DOHH2 (cell line): Measurements from ENCODE around the gene HTRA1.

Source experiments
- H3F3A ChIP-seq: fragments of 200-600 bp; sonication (generic), shearing (Covaris generic); 2 replicates; pipeline ENCODE4 v1.6.0; 2016; ENCODE audit warnings: antibody characterized with exemption, mild to moderate bottlenecking; ENCODE audit not compliant: control insufficient read depth, insufficient read depth
- H3K27ac ChIP-seq: fragments of 200-600 bp; sonication (generic); 2 replicates; pipeline ENCODE4 v1.5.1; 2014; ENCODE audit warnings: low read depth, mild to moderate bottlenecking, low read length, moderate library complexity
- H3K27me3 ChIP-seq: fragments of 200-600 bp; sonication (generic); 2 replicates; pipeline ENCODE4 v1.6.1; 2014; ENCODE audit warnings: mild to moderate bottlenecking, low read length, mixed read lengths; ENCODE audit not compliant: control insufficient read depth
- H3K36me3 ChIP-seq: fragments of 200-600 bp; sonication (generic); 2 replicates; pipeline ENCODE4 v1.6.1; 2014; ENCODE audit warnings: mild to moderate bottlenecking, low read length, moderate library complexity, mixed read lengths; ENCODE audit not compliant: control insufficient read depth
- H3K4me1 ChIP-seq: fragments of 200-600 bp; sonication (generic); 2 replicates; pipeline ENCODE4 v1.6.1; 2014; ENCODE audit warnings: mild to moderate bottlenecking, low read length, mixed read lengths; ENCODE audit not compliant: control insufficient read depth
- H3K4me2 ChIP-seq: fragments of 200-600 bp; sonication (generic); 2 replicates; pipeline ENCODE4 v1.6.0; 2014; ENCODE audit warnings: mild to moderate bottlenecking, low read length, moderate library complexity
- H3K4me3 ChIP-seq: fragments of 200-600 bp; sonication (generic); 2 replicates; pipeline ENCODE4 v1.5.1; 2014; ENCODE audit warnings: mild to moderate bottlenecking, low read length, mixed read lengths
- H3K79me2 ChIP-seq: fragments of 200-600 bp; sonication (generic); 2 replicates; pipeline ENCODE4 v1.6.1; 2014; ENCODE audit warnings: mild to moderate bottlenecking, low read length, mixed read lengths; ENCODE audit not compliant: control insufficient read depth
- H3K9me2 ChIP-seq: fragments of 200-600 bp; sonication (generic); replicated peaks from 2 replicates; pipeline ENCODE4 v1.6.1; 2014; ENCODE audit warnings: mild to moderate bottlenecking, low read length, mixed read lengths; ENCODE audit not compliant: control insufficient read depth
- H3K9me3 ChIP-seq: fragments of 200-600 bp; sonication (generic); 2 replicates; pipeline ENCODE4 v1.6.1; 2014; ENCODE audit warnings: antibody characterized with exemption, low read length, mixed read lengths; ENCODE audit not compliant: control insufficient read depth, insufficient read depth
- H4K20me1 ChIP-seq: fragments of 200-600 bp; sonication (generic); 2 replicates; pipeline ENCODE4 v1.6.0; 2014; ENCODE audit warnings: low read depth, mild to moderate bottlenecking, antibody characterized with exemption, low read length, moderate library complexity; ENCODE audit not compliant: control insufficient read depth, insufficient read depth
- EZH2phosphoT487 ChIP-seq: fragments of 200-600 bp; sonication (generic); IDR thresholded peaks from 2 replicates; pipeline ENCODE4 v1.6.1; 2017; ENCODE audit warnings: borderline replicate concordance, mild to moderate bottlenecking, antibody characterized with exemption, low read length, moderate library complexity, mixed read lengths
- TF ChIP-seq, protein P1 (sequence below): fragments of 200-600 bp; sonication (generic); IDR thresholded peaks from one replicate; pipeline ENCODE4 v1.5.1; 2014; ENCODE audit warnings: antibody characterized with exemption, mild to moderate bottlenecking, low read depth, low read length; ENCODE audit not compliant: poor library complexity, severe bottlenecking

HTRA1 gene

GRCh38 chr10:122421054-122421625 is 40.2 kb upstream of the HTRA1 start:
- Histone ChIP-seq H3K27me3 (no peaks in the 10 kb centered on the region), H3K36me3 (peaks cover under 1% of the 10 kb centered on the region; the same call in 1 of the 2 replicates), H4K20me1 (no peaks in the 10 kb centered on the region), H3K79me2 (no peaks in the 10 kb centered on the region), H3K4me2 (no peak overlapping the region), H3K4me3 (no peak overlapping the region), H3K9me3 (no peaks in the 10 kb centered on the region), H3K4me1 (peaks cover 27% of the 10 kb centered on the region), H3K9me2 (no peaks in the 10 kb centered on the region), H3F3A (no peaks in the 10 kb centered on the region), H3K27ac (no peak overlapping the region)
- TF ChIP-seq, protein P1, sequence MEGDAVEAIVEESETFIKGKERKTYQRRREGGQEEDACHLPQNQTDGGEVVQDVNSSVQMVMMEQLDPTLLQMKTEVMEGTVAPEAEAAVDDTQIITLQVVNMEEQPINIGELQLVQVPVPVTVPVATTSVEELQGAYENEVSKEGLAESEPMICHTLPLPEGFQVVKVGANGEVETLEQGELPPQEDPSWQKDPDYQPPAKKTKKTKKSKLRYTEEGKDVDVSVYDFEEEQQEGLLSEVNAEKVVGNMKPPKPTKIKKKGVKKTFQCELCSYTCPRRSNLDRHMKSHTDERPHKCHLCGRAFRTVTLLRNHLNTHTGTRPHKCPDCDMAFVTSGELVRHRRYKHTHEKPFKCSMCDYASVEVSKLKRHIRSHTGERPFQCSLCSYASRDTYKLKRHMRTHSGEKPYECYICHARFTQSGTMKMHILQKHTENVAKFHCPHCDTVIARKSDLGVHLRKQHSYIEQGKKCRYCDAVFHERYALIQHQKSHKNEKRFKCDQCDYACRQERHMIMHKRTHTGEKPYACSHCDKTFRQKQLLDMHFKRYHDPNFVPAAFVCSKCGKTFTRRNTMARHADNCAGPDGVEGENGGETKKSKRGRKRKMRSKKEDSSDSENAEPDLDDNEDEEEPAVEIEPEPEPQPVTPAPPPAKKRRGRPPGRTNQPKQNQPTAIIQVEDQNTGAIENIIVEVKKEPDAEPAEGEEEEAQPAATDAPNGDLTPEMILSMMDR = no peak
- no peak for TF ChIP-seq EZH2phosphoT487

DNA sequence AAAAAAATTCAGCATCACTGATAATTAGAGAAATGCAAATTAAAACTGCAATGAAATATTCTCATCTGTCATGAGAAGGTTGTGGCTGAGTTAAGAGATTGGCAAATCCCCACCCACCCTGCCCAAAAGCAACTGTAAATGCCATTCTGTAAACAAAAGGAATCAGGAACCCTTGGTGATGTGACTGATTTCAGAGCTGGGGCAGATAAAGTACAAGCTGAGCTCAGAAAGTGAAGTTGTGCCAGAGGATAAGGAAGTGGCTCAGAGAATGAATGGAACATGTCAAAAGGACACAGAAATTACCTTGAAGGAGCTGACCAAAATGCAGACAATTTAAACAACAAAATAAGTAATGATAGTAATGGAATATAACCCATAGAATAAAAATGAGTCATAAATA is 39.6 kb upstream of the HTRA1 start:
- H3K27me3 ChIP-seq = no peaks in the 10 kb centered on the region
- no peaks in the 10 kb centered on the region for H3K36me3 ChIP-seq
- H3K4me3 ChIP-seq = no peak overlapping the region
- H3K27ac ChIP-seq = no peak overlapping the region
- TF ChIP-seq, protein P1 = no peak
- no peak for TF ChIP-seq EZH2phosphoT487
- H3K4me2 ChIP-seq = no peak overlapping the region
- H4K20me1 ChIP-seq = no peaks in the 10 kb centered on the region
- H3K4me1 ChIP-seq = peaks cover 21% of the 10 kb centered on the region
- H3K9me3 ChIP-seq = no peaks in the 10 kb centered on the region
- H3K9me2 ChIP-seq = no peaks in the 10 kb centered on the region
- no peaks in the 10 kb centered on the region for H3K79me2 ChIP-seq
- no peaks in the 10 kb centered on the region for H3F3A ChIP-seq

GRCh38 chr10:122422266-122422989 is 38.9 kb upstream of the HTRA1 start:
- Histone ChIP-seq H3K79me2 (no peaks in the 10 kb centered on the region), H3K9me2 (no peaks in the 10 kb centered on the region), H3K4me2 (no peak overlapping the region), H4K20me1 (no peaks in the 10 kb centered on the region), H3K36me3 (no peaks in the 10 kb centered on the region), H3K27ac (no peak overlapping the region), H3F3A (no peaks in the 10 kb centered on the region), H3K27me3 (no peaks in the 10 kb centered on the region), H3K4me3 (no peak overlapping the region), H3K9me3 (no peaks in the 10 kb centered on the region), H3K4me1 (peaks cover 14% of the 10 kb centered on the region)
- TF ChIP-seq, protein P1 = no peak
- TF ChIP-seq EZH2phosphoT487 = no peak
